ENCODE measurements around the gene OCA2.
"Not testable (repeated sequence)": the region's sequence is repeated elsewhere in the genome, so short reads cannot be mapped to it uniquely, and the experiment has no call there.

Gene OCA2

GRCh38 chr15:27851858-27852210 is 247.3 kb downstream of the OCA2 start:
- no peaks in the 10 kb centered on the region for H3K9me3 ChIP-seq (ENCODE audit: insufficient read depth, low read length)

GRCh38 chr15:27850981-27851857 is 247.9 kb downstream of the OCA2 start:
- Histone ChIP-seq H3K79me2 (ENCODE audit: low read length) (no peaks in the 10 kb centered on the region), H2AFZ (ENCODE audit: low read depth, low read length) (no peak overlapping the region), H3K36me3 (replicated peaks; ENCODE audit: low read depth, low read length) (no peaks in the 10 kb centered on the region), H4K20me1 (ENCODE audit: insufficient read depth, low read length) (no peaks in the 10 kb centered on the region), H3K9me3 (ENCODE audit: insufficient read depth, low read length) (no peaks in the 10 kb centered on the region), H3K27me3 (ENCODE audit: low read depth, low read length) (no peaks in the 10 kb centered on the region), H3K4me3 (ENCODE audit: low read length) (no peak overlapping the region), H3K9ac (ENCODE audit: low read length) (no peak overlapping the region), H3K4me2 (ENCODE audit: low read length) (no peak overlapping the region), H3K27ac (ENCODE audit: low read length) (no peak overlapping the region), H3K4me1 (ENCODE audit: low read length) (no peaks in the 10 kb centered on the region)
- no peak for TF ChIP-seq EZH2phosphoT487 (IDR thresholded peaks at IDR 0.05; ENCODE audit: low read depth)
- TF ChIP-seq CTCF (IDR thresholded peaks at IDR 0.05; ENCODE audit: low read depth, low read length), result no peak

More at GRCh38 chr15:27851858-27852210, 247.3 kb downstream of the OCA2 start:
- H3K4me2 ChIP-seq (ENCODE audit: low read length), result no peak overlapping the region
- no peaks in the 10 kb centered on the region for H3K27me3 ChIP-seq (ENCODE audit: low read depth, low read length)
- no peak overlapping the region for H2AFZ ChIP-seq (ENCODE audit: low read depth, low read length)
- no peaks in the 10 kb centered on the region for H3K4me1 ChIP-seq (ENCODE audit: low read length)
- H3K36me3 ChIP-seq (replicated peaks; ENCODE audit: low read depth, low read length), result no peaks in the 10 kb centered on the region
- H3K27ac ChIP-seq (ENCODE audit: low read length), result no peak overlapping the region
- no peak for TF ChIP-seq CTCF (IDR thresholded peaks at IDR 0.05; ENCODE audit: low read depth, low read length)
- TF ChIP-seq EZH2phosphoT487 (IDR thresholded peaks at IDR 0.05; ENCODE audit: low read depth), result no peak
- H3K9ac ChIP-seq (ENCODE audit: low read length), result no peak overlapping the region
- H3K4me3 ChIP-seq (ENCODE audit: low read length), result no peak overlapping the region
- no peaks in the 10 kb centered on the region for H3K79me2 ChIP-seq (ENCODE audit: low read length)
- H4K20me1 ChIP-seq (ENCODE audit: insufficient read depth, low read length), result no peaks in the 10 kb centered on the region

- H3K9ac ChIP-seq (ENCODE audit: low read length), result no peak overlapping the region
- no peaks in the 10 kb centered on the region for H4K20me1 ChIP-seq (ENCODE audit: insufficient read depth, low read length)
- no peaks in the 10 kb centered on the region for H3K36me3 ChIP-seq (replicated peaks; ENCODE audit: low read depth, low read length)
- no peaks in the 10 kb centered on the region for H3K79me2 ChIP-seq (ENCODE audit: low read length)
- no peaks in the 10 kb centered on the region for H3K27me3 ChIP-seq (ENCODE audit: low read depth, low read length)
- no peak overlapping the region for H3K27ac ChIP-seq (ENCODE audit: low read length)
- H3K4me2 ChIP-seq (ENCODE audit: low read length), result no peak overlapping the region
- H3K9me3 ChIP-seq (ENCODE audit: insufficient read depth, low read length), result no peaks in the 10 kb centered on the region
- TF ChIP-seq CTCF (IDR thresholded peaks at IDR 0.05; ENCODE audit: low read depth, low read length), result no peak
- no peak for TF ChIP-seq EZH2phosphoT487 (IDR thresholded peaks at IDR 0.05; ENCODE audit: low read depth)
- H2AFZ ChIP-seq (ENCODE audit: low read depth, low read length), result no peak overlapping the region
- no peak overlapping the region for H3K4me3 ChIP-seq (ENCODE audit: low read length)
- H3K4me1 ChIP-seq (ENCODE audit: low read length), result no peaks in the 10 kb centered on the region
These were observed 249.1 kb downstream of the OCA2 start for GRCh38 chr15:27850050-27850449.

- not testable (repeated sequence) for H3K27ac ChIP-seq (ENCODE audit: low read length); H2AFZ ChIP-seq (ENCODE audit: low read depth, low read length)
These were observed 250.2 kb downstream of the OCA2 start for GRCh38 chr15:27848936-27849335.

More at GRCh38 chr15:27848936-27849335, 250.2 kb downstream of the OCA2 start:
- not testable (repeated sequence) for H3K27me3 ChIP-seq (ENCODE audit: low read depth, low read length); H3K9me3 ChIP-seq (ENCODE audit: insufficient read depth, low read length); H3K4me1 ChIP-seq (ENCODE audit: low read length); H3K9ac ChIP-seq (ENCODE audit: low read length); H3K4me2 ChIP-seq (ENCODE audit: low read length); H3K79me2 ChIP-seq (ENCODE audit: low read length); H3K36me3 ChIP-seq (replicated peaks; ENCODE audit: low read depth, low read length); H3K4me3 ChIP-seq (ENCODE audit: low read length); H4K20me1 ChIP-seq (ENCODE audit: insufficient read depth, low read length)
